Esophagus mucosa (tissue), 1 donor: ENCODE results near the gene ROCK1. TPM values are rescaled to one million over a fixed set of nuclear protein-coding genes. Genes with fewer than 3 reads are reported as not detected.
A peak's percentile ranks its signal among the peaks of the same experiment; 100 is the strongest.
"Not testable (repeated sequence)": the region's sequence is repeated elsewhere in the genome, so short reads cannot be mapped to it uniquely, and the experiment has no call there.

Experiments
- ATAC-seq: fragments of 200-7000 bp; cut with Tn5 transposase; one replicate; pipeline ENCODE4 v1.9.1; 2020
- total RNA-seq: library from RNA; stranded (reverse); gene quantifications from one replicate; pipeline ENCODE4 v1.2.4, GENCODE V29; 2023
- donor health status: DM: yes; HTN: yes; CAD: no.

The ROCK1 gene
- total RNA-seq, 1 donor from 2014 or later = 16.8 TPM

- ATAC-seq = no peak
Measured at GRCh38 chr18:21052385-21052784, 59.2 kb downstream of the ROCK1 start.

GRCh38 chr18:21051620-21052019 lies 60.0 kb downstream of the ROCK1 start:
- no peak for ATAC-seq

- no peak for ATAC-seq
Measured at GRCh38 chr18:21049306-21049705, 62.3 kb downstream of the ROCK1 start.

- no peak for ATAC-seq
Measured at GRCh38 chr18:21047126-21047525, 64.5 kb downstream of the ROCK1 start.

- no peak for ATAC-seq
Measured at GRCh38 chr18:21040466-21040865, 71.1 kb downstream of the ROCK1 start.

GRCh38 chr18:21038201-21038600 lies 73.4 kb downstream of the ROCK1 start:
- no peak for ATAC-seq

GRCh38 chr18:21031845-21032244 lies 79.8 kb downstream of the ROCK1 start:
- ATAC-seq = no peak

GRCh38 chr18:21018257-21018656 lies 93.4 kb downstream of the ROCK1 start:
- not testable (repeated sequence) for ATAC-seq

- no peak for ATAC-seq
Measured at GRCh38 chr18:21012308-21012707, 99.3 kb downstream of the ROCK1 start.

- ATAC-seq = no peak
Measured at GRCh38 chr18:21004726-21005125, 106.9 kb downstream of the ROCK1 start.

- ATAC-seq = no peak
Measured at GRCh38 chr18:21000667-21001066, 110.9 kb downstream of the ROCK1 start.

GRCh38 chr18:20997371-20997770 lies 114.2 kb downstream of the ROCK1 start:
- ATAC-seq = no peak

- ATAC-seq = no peak
Measured at GRCh38 chr18:20996418-20996817, 115.2 kb downstream of the ROCK1 start.

GRCh38 chr18:20988726-20989125 lies 122.9 kb downstream of the ROCK1 start:
- no peak for ATAC-seq

GRCh38 chr18:20975077-20975476 lies 136.5 kb downstream of the ROCK1 start:
- ATAC-seq = no peak

- peak; percentile 31 for ATAC-seq
Measured at GRCh38 chr18:20971886-20972267, 139.7 kb downstream of the ROCK1 start.

GRCh38 chr18:20966795-20967194 lies 144.8 kb downstream of the ROCK1 start:
- ATAC-seq = no peak

- ATAC-seq = no peak
Measured at GRCh38 chr18:20963027-20963426, 148.6 kb downstream of the ROCK1 start.

- ATAC-seq = no peak
Measured at GRCh38 chr18:20960735-20961134, 150.9 kb downstream of the ROCK1 start.

- not testable (repeated sequence) for ATAC-seq
Measured at GRCh38 chr18:20950827-20951226, 160.8 kb downstream of the ROCK1 start.

Other genes starting within 250 kb of the ROCK1 start
- gene GREB1L, start 130.4 kb upstream of the ROCK1 start, total RNA-seq = not detected